ENCODE data around the gene GPR146.
"Not testable (repeated sequence)": the region's sequence is repeated elsewhere in the genome, so short reads cannot be mapped to it uniquely, and the experiment has no call there.

The GPR146 gene

GRCh38 chr7:1059200-1060091 is 15.1 kb downstream of the GPR146 start:
- no peak for DNase-seq

GRCh38 chr7:1060315-1061072 is 16.1 kb downstream of the GPR146 start:
- DNase-seq = no peak

DNA sequence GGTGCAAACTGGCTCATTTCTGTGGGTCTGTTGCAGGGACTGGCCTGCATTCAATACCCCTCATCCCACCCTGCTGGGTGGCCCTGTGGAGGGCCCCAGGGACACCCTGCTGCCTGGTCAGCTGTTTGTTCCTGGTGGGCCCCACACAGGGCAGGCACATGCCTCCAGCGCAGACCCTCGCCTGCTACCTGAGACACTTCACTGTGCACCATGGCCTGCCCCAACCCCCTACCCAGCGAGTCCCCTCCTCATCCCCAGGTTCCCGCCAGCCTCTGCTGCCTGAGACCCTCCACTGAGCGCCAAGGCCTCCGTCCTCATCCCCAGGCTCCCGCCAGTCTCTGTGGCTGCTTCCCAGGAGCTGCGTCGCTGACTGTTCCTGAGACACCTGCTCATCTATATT is 16.8 kb downstream of the GPR146 start:
- no peak for DNase-seq

DNA sequence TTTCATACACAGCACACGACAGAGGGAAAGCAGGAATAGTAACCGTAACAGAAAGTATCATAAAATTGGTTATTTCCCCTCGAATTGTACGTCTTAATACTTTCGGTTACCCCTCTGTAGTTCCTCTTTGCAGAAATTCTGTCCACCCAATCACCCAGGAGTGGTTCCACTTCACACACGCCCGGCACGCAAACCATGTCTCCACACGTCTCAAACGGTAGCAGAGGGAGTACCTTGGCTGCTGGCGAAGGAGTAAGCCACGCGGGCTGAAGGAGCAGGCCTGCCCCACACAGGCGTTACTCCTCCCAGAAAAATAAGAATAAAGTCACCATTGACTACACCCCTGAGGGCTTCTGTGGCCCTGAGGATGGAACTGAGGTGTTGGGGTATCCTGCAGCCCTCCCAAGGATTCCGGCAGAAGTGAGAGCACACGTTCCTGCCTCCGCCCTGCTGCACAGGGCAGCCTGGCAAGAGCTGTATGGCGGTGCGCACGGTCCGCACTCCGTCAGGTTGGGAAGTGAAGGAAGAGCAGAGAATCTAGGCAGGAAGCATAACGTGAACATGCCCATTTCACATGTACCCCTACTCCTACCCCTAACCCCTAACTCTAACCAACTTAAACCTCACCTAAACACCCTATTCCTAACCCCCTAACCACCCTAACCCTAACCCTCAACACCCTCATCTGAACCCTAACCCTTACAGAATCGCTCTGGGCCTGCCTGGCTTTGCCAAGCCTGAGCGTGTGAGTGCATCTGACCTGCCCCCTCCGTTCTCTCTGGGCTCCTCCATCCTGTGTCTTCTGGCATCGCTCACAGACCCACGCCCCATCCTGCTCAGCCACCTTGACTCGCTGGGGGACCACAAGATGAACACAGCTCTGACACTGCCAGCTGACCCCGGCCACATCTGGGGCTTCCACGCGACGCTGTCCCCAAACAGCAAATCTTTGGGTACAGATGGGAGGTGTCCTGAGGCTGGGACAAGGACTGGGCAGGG is 18.2 kb downstream of the GPR146 start:
- DNase-seq = no peak

- DNase-seq = no peak
Observed at GRCh38 chr7:1063361-1063760, 19.0 kb downstream of the GPR146 start.

DNA sequence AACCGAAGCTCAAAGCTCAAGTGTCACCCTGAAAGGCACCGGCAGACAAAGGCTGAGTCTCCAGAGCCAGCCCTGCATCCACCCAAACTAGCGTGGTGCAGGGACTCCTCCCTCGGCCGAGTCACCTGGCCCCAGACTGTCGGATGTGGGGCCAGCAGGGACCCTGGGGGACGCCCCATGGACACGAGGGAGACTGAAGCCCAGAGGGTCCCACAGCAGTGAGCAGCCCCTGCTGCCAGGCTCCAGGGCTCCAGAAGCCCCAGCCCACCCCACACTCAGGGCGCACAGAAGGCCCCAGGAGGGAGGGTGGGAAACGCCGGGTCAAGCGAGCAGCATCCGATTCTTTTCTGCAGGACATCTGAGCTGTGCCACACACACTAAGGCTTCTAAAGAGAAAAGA is 20.2 kb downstream of the GPR146 start:
- DNase-seq = no peak

DNA sequence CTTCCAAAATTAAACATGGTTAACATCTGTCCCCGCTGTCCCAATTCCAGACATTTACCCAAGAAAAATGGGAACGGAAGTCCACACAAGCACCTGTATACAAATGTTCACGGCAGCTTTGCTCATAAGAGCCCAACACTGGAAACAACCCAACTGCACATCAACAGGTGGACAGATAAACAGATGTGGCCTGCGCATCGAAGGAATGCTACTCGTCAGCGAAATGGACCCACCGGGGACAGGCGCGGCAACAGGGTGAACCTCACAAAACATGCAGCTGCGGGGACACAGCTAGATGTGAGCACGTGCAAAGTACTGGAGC is 20.9 kb downstream of the GPR146 start:
- no peak for DNase-seq

DNA sequence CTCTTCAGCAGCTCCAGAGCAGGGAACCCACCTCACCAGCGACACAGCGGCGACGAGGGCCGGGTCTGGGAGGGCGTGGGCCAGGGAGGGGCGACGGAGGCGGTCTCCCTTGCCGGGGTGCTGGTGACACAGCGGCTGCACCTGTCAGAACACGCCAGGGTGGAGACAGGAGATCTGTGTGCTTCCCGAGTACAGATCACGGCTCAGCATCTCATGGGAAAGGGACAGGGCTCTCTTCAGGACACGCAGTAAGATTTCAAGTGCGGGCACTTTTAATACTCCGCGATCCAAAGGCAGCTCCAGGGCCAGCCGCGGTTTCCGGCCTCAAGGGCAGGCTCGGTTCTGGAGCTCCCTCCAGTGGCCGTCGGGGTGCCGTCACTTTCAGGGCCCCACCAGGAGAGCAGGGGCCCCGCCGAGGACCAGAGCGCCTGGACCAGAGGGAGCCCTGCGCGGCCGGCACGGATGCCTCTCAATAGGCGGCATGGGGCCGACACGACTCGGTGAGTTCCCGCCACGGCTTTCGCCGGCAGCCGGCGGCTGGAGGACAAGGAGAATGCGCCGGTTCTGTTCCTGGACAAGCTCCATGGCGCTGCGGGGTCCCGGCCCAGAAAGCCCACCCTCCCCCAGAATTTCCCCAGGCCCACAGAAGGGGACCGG is 21.4 kb downstream of the GPR146 start:
- peak; percentile 80 for DNase-seq

DNA sequence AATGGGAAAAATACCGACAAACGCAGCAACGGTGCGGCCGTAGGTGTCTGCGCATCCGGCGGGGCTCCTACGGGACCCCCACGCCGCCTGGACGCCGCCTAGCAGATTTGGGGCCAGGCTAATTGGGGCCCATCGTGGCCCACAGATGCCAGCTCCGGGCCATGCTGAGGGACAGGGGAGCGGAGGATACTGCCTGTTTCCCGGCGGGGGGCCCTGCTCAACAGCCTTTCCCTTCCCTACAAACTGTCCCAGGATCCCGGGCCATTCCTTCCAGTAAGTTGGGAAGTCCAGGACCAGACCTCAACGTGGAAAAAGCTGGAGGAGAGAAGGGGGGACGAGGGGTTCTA is 21.9 kb downstream of the GPR146 start:
- no peak for DNase-seq

- DNase-seq = no peak
Observed at GRCh38 chr7:1068013-1068412, 23.7 kb downstream of the GPR146 start.

DNA sequence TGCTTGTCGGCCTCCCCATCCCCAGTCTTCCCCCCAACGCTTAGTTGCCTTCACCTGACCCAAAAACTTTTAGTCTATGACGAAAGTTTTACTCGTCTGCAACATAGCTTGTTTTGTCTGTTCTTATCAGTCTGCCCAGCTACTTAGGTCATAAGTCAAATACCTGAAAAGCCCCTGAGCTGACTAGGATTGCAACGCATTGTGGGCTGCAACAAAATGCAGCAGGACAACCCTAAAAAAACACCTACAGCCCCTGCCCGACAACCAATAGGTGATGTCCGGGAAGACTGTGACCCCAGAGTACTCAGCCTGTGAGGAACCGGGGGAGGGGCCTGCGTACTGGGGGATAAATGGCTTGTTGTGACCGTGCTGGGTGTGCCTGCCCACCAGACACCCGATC is 24.3 kb downstream of the GPR146 start:
- DNase-seq = no peak

DNA sequence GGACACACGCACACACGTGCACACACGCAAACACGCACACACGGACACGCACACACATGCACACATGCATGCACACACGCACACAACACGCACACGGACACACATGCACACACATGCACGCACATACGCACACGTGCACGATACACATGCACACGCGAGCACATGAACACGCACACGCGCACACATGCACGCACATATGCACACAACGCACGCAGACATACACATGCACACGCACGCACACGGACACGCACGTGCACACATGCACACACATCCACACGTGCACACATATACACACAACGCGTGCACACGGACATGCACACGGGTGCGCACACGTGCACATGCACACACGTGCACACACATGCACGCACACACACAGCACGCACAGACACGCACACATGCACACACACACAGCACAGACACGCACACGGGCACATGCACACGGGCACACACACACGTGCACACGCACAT is 26.2 kb downstream of the GPR146 start:
- no peak for DNase-seq

GRCh38 chr7:1071731-1072254 is 27.4 kb downstream of the GPR146 start:
- DNase-seq = no peak

DNA sequence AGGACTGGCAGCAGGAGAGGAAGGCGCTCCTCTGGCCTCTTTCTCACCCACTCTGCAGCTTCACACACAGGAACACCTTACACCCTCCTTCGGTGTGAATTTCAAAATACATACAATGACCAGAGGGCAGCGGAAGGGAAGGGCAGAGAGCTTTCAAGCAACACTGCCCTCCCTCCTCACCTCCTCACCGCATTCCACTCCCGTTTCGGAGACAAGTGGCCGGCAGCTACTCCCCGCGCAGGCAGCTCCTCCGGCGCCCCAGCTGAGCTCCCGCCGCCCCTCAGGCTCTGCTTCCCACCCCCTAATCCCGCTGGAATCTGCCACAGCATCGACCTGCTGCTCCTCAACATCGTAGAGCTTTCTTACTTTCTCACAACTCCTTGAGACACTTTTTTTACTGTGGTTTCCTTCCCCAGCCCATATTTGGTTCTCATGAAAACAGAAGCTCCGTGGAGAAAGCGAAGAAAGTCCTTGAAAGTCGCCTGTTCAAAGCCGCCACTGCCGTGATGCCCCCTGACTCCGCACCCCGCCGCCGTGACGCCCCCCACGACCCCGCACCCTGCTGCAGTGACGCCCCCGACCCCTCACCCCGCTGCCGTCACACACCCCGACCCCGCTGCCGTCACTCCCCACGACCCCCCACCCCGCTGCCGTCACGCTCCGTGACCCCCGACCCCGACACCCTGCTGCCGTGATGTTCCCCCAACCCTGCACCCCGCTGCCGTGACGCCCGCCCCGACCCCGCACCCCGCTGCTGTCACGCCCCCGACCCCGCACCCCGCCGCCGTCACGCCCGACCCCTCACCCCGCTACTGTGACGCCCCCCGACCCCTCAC is 29.0 kb downstream of the GPR146 start:
- DNase-seq = no peak

DNA sequence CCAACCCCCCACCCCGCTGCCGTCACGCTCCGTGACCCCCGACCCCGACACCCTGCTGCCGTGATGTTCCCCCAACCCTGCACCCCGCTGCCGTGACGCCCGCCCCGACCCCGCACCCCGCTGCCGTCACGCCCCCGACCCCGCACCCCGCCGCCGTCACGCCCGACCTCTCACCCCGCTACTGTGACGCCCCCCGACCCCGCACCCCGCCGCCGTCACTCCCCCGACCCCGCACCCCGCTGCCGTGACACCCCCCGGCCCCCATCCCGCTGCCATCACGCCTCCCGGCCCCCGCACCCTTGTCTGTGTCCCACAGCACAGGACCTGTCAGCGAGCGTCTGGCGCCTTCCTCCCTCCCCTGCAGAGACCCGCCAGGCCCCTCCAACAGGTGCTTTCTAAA is 29.7 kb downstream of the GPR146 start:
- DNase-seq = not testable (repeated sequence)

GRCh38 chr7:1074593-1075431 is 30.5 kb downstream of the GPR146 start:
- no peak for DNase-seq

- DNase-seq = no peak
Observed at GRCh38 chr7:1076184-1077072, 32.1 kb downstream of the GPR146 start.

DNA sequence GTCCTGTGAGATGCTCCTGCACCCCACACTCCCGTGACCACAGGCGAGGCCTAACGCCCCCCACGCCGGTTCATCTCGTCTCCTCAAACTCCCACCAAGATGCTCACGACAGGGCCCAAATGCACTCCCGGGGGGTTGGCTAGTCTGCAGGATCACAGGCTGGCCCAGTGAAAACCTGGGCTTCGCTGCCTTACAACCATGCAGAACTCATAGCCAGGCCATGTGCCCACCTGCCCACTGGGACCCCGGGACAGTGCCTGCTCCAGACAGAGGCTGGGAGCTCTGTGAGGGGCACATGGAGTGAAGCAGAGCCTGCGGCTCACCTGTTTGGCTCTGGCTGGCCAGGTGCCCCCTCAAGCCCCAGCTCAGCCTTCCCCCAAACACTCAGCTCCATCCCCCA is 34.2 kb downstream of the GPR146 start:
- no peak for DNase-seq

DNA sequence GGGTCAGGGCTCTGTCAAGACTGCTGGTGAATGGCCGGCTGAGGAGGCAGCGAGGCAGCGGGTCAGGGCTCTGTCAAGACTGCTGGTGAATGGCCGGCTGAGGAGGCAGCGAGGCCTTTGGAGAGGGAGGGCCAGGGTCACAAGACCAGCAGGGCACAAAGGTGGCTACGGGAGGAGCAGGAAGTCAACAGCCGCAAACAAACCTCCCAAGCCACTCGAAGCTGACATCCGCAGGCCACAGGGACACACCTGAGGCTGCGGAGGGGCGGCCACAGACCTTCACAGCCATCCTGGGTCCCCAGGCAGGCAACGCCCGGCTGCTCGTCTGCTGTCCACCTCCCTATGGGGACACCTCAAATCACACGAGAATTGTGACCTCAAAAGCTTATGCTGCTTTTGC is 34.6 kb downstream of the GPR146 start:
- DNase-seq = no peak
